ENCODE data around the gene ATP2A1. TPM values are rescaled to one million over a fixed set of nuclear protein-coding genes. Genes with fewer than 3 reads are reported as not detected.

Gene ATP2A1
- total and polyA plus RNA-seq, 2 donors (not counting 3 experiments of a cell fraction or from before 2014, with no cell fraction given): 1.2 to 2.5 TPM

GRCh38 chr16:28876973-28877654, 1.2 kb upstream of the ATP2A1 start:
- H3K9ac ChIP-seq (replicated peaks; ENCODE audit: extremely low read depth, insufficient read depth, low read length): no peak overlapping the region
- dilution Hi-C loops (cut with MboI; ENCODE audit: extremely low pct_ligation_motif_present, low sequenced_read_pairs): no loop called here
- H3K27ac ChIP-seq (ENCODE audit: insufficient read depth, low read depth, low read length): no peak overlapping the region
- H3K27me3 ChIP-seq (ENCODE audit: control insufficient read depth in 2 of 2, insufficient read depth in 2 of 2, low read length in 2 of 2): no peaks in the 10 kb centered on the region
- H3K4me1 ChIP-seq (ENCODE audit: control insufficient read depth, extremely low read depth, insufficient read depth, low read length): peaks cover 12% of the 10 kb centered on the region
- no peaks in the 10 kb centered on the region for H3K9me1 ChIP-seq (replicated peaks; ENCODE audit: control insufficient read depth, extremely low read depth, insufficient read depth, low read length)
- H3K4me3 ChIP-seq (replicated peaks in 1 of 3; ENCODE audit: insufficient read depth in 1 of 3, low read depth in 1 of 3, low read length in 3 of 3): no peak overlapping the region
- CTCF ChIA-PET: no interaction called here
- H4K20me1 ChIP-seq (replicated peaks; ENCODE audit: control insufficient read depth, extremely low read depth, insufficient read depth, low read length): no peaks in the 10 kb centered on the region
- no peak for FAIRE-seq
- POLR2A ChIA-PET: no interaction called here
- peaks cover 5 to 13% of the 10 kb centered on the region in 2 experiments for H3K36me3 ChIP-seq (ENCODE audit: control insufficient read depth in 2 of 2, extremely low read depth in 1 of 2, insufficient read depth in 2 of 2, low read length in 2 of 2)
- TF ChIP-seq GATA2 (IDR thresholded peaks at IDR 0.05; ENCODE audit: insufficient read depth, insufficient read length, low read depth, low read length) (no peak), FOS (IDR thresholded peaks at IDR 0.05; ENCODE audit: borderline replicate concordance, insufficient read depth, low read length) (no peak), POLR2AphosphoS5 (IDR thresholded peaks at IDR 0.05; ENCODE audit: insufficient read depth, low read depth, low read length) (no peak), MYC (IDR thresholded peaks at IDR 0.05; ENCODE audit: low read depth, low read length) (no peak), EZH2 (IDR thresholded peaks at IDR 0.05; ENCODE audit: borderline replicate concordance, low read depth, low read length, severe bottlenecking) (no peak), JUN (IDR thresholded peaks at IDR 0.05; ENCODE audit: borderline replicate concordance, insufficient read depth, insufficient read length, low read depth) (no peak), CTCF (IDR thresholded peaks at IDR 0.05; ENCODE audit: extremely low read depth in 1 of 2, insufficient read depth in 1 of 2, low read depth in 1 of 2, low read length in 2 of 2) (no peak), MAX (IDR thresholded peaks at IDR 0.05; ENCODE audit: insufficient read depth, insufficient read length) (no peak), POLR2A (IDR thresholded peaks at IDR 0.05; ENCODE audit: low read depth, low read length) (no peak)
- H3K4me2 ChIP-seq (ENCODE audit: insufficient read depth, low read length): no peak overlapping the region
- intact Hi-C loops (cut with micrococcal nuclease): no loop called here
- no peak overlapping the region for H2AFZ ChIP-seq (ENCODE audit: low read depth, low read length)
- H3K79me2 ChIP-seq (ENCODE audit: control insufficient read depth, insufficient read depth, low read length): no peaks in the 10 kb centered on the region
- BruUV-seq (replicated peaks): no TSS peak
- no peak for DNase-seq (ENCODE audit: low read depth, low spot score)
- H3K9me3 ChIP-seq (replicated peaks; ENCODE audit: control insufficient read depth, insufficient read depth, low read length): no peaks in the 10 kb centered on the region
